Stimulated activated CD8-positive, alpha-beta memory T cell treated with anti-CD3 and anti-CD28 coated beads, Interleukin-2, amount 100 ng/mL, for 1 hour (primary cell): ENCODE data around the gene C9orf50.

Source experiments
- DNase-seq, 2 donors: peaks; one replicate each; pipeline ENCODE4 v3.0.0-alpha.2; 2020; ENCODE audit warnings: low read depth in 2 of 2

C9orf50 gene

DNA sequence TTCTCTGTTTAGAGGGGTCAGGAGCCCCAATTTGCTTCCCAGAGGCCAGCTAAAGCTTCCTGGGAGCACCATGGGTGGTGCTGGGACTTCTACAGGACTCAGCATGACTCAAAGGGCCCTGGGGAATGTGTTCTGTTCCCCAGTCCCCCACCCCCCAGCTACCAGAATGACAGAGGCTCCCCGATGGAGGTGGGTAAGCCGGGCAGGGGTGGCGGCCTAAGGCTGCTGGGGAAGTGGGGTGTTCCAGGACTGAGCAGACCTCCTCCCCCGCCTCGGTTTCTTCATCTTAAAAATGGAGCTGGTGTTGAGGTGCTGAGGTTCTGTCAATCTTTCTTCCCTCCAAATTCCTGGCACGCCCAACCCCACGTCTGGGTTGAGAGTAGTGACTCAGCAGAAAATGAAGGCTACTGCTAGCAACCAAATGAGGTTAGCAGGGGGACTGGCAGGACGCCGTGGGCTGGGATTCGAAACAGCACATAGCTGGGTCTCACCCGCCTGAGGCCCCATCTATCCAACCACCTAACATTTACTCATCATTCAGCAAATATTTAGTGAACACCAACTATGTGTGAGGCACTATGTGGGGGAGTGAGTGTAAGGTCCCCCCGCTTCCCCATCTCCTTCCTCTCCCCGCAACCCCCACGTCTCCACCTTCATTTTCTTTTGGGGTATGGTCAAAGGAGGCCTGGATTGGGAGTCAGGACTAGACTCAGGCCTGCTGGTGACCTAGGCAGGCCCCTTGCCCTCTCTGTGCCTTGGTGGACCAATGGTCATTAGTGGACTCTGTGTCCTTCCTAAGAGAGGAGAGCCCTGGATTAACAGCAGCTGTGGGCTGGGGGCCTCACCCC is 50.2 kb downstream of the C9orf50 start:
- DNase-seq = no peak

DNA sequence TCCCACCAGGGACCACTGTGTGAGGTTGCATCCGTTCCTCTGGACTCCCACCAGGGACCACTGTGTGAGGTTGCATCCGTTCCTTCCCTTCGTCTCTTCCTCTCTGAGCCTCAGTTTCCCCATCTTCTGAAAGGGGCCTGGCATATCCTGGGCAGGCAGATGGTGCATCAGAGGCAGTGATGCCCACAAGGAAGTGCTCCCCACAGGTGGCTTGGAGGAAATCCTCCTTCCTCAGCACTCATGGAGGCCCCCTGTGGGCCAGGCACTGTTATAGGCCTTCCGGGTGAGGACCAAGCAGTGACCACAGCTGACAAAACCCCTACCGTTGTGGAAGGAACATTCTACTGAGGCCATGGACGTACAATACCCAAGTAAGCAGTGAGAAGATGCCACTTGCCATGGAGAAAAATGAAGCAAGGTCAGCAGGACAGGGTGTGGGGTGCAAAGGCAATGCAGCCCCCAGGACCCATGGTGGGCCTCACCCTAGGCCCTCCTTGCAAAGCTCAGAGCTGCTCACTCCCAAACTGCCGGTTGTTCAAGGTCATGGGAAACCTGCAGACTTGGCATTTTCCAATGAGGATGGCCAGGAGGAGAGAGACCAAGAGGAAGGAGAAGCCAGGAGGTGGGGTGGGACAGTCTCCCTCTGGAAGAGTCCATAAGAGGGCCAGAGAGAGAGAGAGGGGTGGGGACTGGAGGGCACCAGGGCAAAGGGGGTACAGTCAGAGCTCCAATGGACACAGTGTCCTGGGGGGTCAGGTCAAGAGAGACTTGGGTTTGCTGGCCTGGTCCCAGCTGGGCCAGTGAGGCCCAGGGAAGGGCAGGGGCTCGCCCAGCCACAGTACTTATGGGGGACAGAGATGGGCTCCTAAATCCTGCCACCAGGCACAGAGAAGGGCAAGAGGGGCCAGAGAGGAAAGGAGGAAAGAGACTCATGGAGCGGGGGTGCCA is 51.1 kb downstream of the C9orf50 start:
- no peak for DNase-seq

DNA sequence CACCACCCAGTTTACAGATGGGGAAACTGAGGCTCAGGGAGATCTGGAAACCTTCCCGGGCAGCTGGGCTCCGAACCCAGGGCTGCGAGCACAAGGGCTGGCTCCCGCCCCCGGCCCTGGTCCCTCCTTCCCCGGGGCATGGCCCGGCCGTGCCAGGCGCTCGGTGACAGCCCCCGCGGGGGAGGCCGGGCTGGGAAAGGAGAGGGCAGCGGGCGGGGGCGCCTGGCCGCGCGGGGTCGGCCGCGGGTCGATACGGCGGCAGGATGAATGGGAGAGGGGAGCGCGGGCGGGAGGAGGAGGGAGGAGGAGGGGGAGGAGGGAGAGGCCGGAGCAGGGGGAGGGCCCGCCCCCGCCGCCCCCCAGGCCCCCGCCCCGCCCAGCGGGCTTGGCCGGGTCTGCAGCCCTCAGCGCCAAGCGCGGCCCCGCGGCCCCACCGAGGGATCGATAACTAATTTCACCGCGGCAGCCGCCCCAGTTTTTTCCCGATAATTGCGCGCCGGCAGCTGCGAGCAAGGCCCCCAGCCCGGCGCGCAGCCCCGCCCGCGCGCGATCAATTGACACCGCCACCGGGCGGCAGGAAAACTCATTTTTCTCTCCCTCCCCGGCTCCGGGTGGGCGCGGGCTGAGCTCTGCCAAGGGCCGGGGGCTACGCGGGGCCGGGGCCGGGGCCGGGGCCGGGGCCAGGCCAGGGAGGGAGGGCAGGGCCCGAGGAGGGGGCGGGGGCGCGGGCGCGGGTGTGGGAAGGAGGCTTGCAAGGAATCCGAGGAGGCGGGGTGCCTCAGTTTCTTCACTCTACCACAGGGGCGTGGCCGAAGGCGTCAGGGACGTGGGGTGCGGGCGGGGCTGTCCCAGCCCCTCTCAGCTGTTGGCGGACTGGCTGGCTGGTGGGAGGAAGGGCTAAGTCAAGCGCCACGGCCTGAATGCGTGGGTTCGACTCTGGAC is 52.1 kb downstream of the C9orf50 start:
- no peak for DNase-seq

DNA sequence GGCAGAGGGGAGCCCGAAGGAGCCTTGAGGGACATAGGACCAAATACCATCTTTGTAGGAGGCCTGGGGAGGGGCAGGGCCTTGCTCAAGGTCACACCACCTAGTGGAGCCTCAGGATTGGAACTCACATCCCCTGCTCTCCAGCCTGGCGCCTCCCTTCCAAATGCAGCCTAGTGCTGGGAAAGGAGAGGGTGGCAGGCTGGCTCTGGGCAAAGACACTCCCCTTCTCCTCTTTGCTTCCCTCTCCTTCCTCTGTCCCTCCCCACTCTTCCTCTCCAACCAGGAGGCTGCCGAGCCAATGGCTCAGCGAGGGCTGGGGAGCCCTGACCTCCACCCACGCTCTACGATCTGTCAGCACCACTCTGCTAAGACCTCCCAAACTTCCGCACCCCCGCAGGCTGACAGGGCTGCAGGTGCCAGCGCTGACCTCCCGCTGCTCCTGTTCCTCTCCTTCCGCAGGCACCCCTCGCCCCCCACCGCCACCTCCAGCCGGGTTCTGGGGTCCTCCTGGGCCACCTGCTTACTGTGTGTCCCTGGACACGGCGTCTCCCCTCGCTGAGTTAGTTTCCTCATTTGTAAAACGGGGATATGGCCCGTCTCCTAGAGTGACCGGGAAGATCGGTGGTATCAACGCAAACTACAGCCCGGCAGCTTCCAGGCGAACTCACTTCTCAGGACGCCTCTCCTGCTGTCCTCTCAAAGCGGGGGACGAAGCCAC is 52.9 kb downstream of the C9orf50 start:
- no peak for DNase-seq

DNA sequence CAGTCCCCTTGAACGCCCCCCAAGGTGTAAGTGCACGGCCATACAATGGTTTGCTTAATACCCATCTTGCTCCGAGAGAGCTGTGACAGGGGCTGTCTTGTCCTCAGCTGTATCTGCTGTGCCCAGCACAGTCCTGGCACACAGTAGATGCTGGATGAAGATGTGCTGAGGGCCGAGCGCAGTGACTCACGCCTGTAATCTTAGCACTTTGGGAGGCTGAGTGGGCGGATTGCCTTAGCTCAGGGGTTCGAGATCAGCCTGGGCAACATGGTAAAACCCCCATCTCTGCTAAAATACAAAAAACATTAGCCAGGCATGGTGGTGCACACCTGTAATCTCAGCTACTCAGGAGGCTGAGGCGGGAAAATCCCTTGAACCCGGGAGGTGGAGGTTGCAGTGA is 53.6 kb downstream of the C9orf50 start:
- DNase-seq = no peak

DNA sequence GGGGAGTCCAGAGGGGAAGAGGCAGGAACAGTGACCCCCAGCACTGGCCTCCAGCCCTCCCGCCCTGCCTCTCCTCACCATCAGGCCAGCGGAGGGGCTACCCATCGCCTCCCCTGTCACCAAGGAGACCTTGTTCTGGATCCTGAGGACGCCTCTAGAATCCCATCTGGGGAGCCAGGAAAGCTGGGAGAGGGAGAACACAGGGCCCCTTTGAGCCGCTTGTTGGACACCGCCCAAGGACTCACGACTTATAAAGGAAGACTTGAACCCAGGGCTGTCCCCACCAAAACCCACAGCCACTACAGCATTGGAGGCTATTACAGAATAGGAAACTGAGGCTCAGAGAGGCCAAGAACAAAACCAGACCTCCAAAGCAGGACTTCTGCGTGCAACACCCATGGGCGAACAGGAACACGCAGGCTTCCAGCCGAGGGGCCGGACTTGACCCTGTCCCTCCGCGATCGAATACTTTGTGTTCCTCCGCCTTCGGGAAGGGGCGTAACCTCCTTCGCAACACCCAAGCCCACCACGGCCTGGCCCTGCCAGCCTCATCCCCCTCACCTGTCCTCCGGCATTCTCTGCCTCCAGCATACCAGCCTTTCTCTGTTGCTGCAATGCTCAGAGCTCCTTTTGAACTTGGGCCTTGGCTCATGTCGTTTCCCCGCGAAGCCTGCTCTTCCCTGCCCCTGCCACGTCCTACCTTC is 54.2 kb downstream of the C9orf50 start:
- no peak for DNase-seq

DNA sequence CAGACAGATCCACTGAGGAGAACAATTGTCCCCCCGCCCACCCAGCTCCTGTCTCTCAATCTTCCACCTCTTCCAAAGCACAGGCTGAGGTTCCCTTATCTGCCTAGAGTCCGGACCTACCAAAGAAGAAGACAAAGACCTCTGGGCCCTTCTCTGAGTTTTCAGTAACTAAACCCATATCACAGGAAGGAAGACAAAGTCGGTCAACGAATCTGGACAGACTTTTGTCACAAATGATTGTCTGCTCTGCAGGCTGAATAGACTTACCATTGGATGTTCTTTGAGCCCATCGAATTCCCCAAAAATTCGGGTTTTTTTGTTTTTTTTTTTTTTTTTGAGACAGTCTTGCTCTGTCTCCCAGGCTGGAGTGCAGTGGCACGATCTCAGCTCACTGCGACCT is 58.0 kb downstream of the C9orf50 start:
- no peak for DNase-seq

DNA sequence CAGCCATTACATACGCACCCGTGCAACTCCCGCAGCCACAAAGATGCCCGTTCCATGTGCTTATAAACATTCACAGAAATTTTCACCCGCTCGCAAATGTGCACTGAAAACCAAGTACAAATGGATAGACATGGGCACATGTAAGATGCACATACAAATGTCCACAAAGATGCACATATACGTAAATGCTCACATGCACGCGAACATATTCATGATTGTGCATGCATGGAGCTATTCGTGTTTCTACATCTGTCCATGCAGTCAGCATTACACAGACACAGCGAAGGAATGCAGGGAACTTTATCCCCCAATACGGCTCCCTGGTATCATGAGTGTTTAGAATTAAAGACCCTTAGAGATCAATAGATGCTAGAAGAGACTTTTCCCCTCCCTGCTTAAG is 58.4 kb downstream of the C9orf50 start:
- no peak for DNase-seq
